ENCODE data around the gene CC2D1A.

DNA sequence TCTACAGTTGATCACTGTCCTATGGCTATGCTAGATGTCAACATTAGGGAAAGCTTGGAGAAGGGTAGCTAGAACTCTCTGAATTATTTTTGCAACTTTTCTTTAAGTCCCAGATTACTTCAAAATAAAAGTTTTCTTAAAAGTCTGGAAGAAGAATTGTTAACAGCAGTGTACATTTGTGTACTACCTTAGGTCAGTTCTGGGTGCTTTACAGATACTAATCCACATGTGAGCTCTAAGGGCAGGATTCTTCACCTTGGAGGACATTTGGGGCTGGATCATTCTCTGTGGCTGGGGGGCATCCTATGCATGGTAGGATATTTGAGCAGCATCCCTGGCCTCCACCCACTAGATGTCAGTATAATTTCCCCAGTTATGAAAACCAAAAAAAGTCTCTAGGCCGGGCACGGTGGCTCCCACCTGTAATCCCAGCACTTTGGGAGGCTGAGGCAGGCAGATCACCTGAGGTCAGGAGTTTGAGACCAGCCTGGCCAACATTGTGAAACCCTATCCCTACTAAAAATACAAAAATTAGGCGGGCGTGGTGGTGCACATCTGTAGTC is 2.9 kb upstream of the CC2D1A start:
- TF ChIP-seq CTCF (IDR thresholded peaks at IDR 0.05): peak in 1 of 5 experiments; percentile 28
- no peak for TF ChIP-seq POLR2A (IDR thresholded peaks at IDR 0.05)
- TF ChIP-seq EP300 (IDR thresholded peaks at IDR 0.05): no peak

Measured in tibial nerve (tissue), 4 donors.